Neuronal stem cell (in vitro differentiated cells): ENCODE measurements around the gene SLC9A7.

ENCODE experiments used
- DNase-seq: peaks from one replicate; pipeline ENCODE4 v3.0.0-alpha.2; 2013; ENCODE audit warnings: low spot score
- H2AFZ ChIP-seq: one replicate; pipeline ENCODE4 v1.6.1; 2013; ENCODE audit warnings: mild to moderate bottlenecking, low read length, inconsistent platforms
- H2AK5ac ChIP-seq: 2 replicates; pipeline ENCODE4 v1.6.1; 2013; ENCODE audit warnings: low read depth, mild to moderate bottlenecking, inconsistent platforms, low read length, moderate library complexity, mixed read lengths
- H2BK120ac ChIP-seq: 2 replicates; pipeline ENCODE4 v1.6.1; 2013; ENCODE audit warnings: low read depth, mild to moderate bottlenecking, inconsistent platforms, low read length, moderate library complexity, mixed read lengths
- H2BK12ac ChIP-seq: one replicate; pipeline ENCODE4 v1.6.1; 2013; ENCODE audit warnings: low read length, inconsistent platforms
- H2BK15ac ChIP-seq: 2 replicates; pipeline ENCODE4 v1.6.1; 2013; ENCODE audit warnings: mild to moderate bottlenecking, low read length, inconsistent platforms, mixed read lengths
- H2BK5ac ChIP-seq: one replicate; pipeline ENCODE4 v1.6.1; 2013; ENCODE audit warnings: inconsistent platforms, mild to moderate bottlenecking, low read length, moderate library complexity
- H3K14ac ChIP-seq: one replicate; pipeline ENCODE4 v1.6.1; 2013; ENCODE audit warnings: low read length, inconsistent platforms
- H3K18ac ChIP-seq: 2 replicates; pipeline ENCODE4 v1.6.1; 2013; ENCODE audit warnings: low read length, inconsistent platforms
- H3K23ac ChIP-seq: 2 replicates; pipeline ENCODE4 v1.6.1; 2013; ENCODE audit warnings: low read depth, mild to moderate bottlenecking, mixed read lengths, low read length, inconsistent platforms; ENCODE audit not compliant: poor library complexity
- H3K27ac ChIP-seq: replicated peaks from 3 replicates; pipeline ENCODE4 v1.5.1; 2013; ENCODE audit warnings: low read length, inconsistent platforms
- H3K27me3 ChIP-seq, 3 experiments: 2 replicates each; pipeline ENCODE4 v1.6.1; 2013; ENCODE audit warnings: low read length in 3 of 3, mild to moderate bottlenecking in 2 of 3, inconsistent platforms in 1 of 3, low read depth in 1 of 3, mixed read lengths in 1 of 3, moderate library complexity in 1 of 3; ENCODE audit not compliant: control insufficient read depth in 3 of 3, insufficient read depth in 3 of 3
- H3K36me3 ChIP-seq, 2 donors: replicated peaks in 1 of 2; 2 replicates each; pipeline ENCODE4 v1.6.1; 2013; ENCODE audit warnings: low read length in 2 of 2; ENCODE audit not compliant: control insufficient read depth in 2 of 2, insufficient read depth in 2 of 2
- H3K4ac ChIP-seq: 2 replicates; pipeline ENCODE4 v1.6.1; 2013; ENCODE audit warnings: inconsistent platforms, mild to moderate bottlenecking, low read length, moderate library complexity
- H3K4me1 ChIP-seq, 2 donors: 1 replicate in 1 of 2; 2 replicates in 1 of 2; pipeline ENCODE4 v1.6.1; 2013; ENCODE audit warnings: low read length in 2 of 2, low read depth in 1 of 2; ENCODE audit not compliant: control insufficient read depth in 2 of 2, insufficient read depth in 1 of 2
- H3K4me2 ChIP-seq: one replicate; pipeline ENCODE4 v1.6.1; 2013; ENCODE audit warnings: mild to moderate bottlenecking, low read length, inconsistent platforms; ENCODE audit not compliant: insufficient read depth, poor library complexity, severe bottlenecking
- H3K4me3 ChIP-seq, 2 donors: 2 replicates each; pipeline ENCODE4 v1.5.1; 2013; ENCODE audit warnings: low read length in 2 of 2, mild to moderate bottlenecking in 2 of 2, inconsistent platforms in 1 of 2, moderate library complexity in 1 of 2
- H3K79me1 ChIP-seq: one replicate; pipeline ENCODE4 v1.6.1; 2013; ENCODE audit warnings: low read depth, mild to moderate bottlenecking, inconsistent platforms, low read length, moderate library complexity
- H3K9ac ChIP-seq: one replicate; pipeline ENCODE4 v1.6.1; 2013; ENCODE audit warnings: mild to moderate bottlenecking, low read depth, low read length, inconsistent platforms; ENCODE audit not compliant: poor library complexity
- H3K9me3 ChIP-seq, 2 donors: replicated peaks in 1 of 2; 2 replicates each; pipeline versions ENCODE3 to v1.6.1; 2013; ENCODE audit warnings: low read length in 2 of 2, mild to moderate bottlenecking in 2 of 2, inconsistent platforms in 1 of 2, low read depth in 1 of 2, mixed read lengths in 1 of 2, moderate library complexity in 1 of 2; ENCODE audit not compliant: control insufficient read depth in 2 of 2, insufficient read depth in 1 of 2
- H4K8ac ChIP-seq: one replicate; pipeline ENCODE4 v1.6.1; 2013; ENCODE audit warnings: low read depth, mild to moderate bottlenecking, inconsistent platforms, low read length, moderate library complexity
- H4K91ac ChIP-seq: one replicate; pipeline ENCODE4 v1.6.1; 2013; ENCODE audit warnings: low read length, low read depth, mild to moderate bottlenecking, inconsistent platforms; ENCODE audit not compliant: poor library complexity
- WGBS, 2 donors: extraction: QIAGEN DNeasy Blood & Tissue Kit; methylation state at CpG; one replicate each; pipeline ENCODE4 v1.1.7; 2013; ENCODE audit warnings: missing lambda C conversion rate in 2 of 2, mixed read lengths in 1 of 2; ENCODE audit not compliant: insufficient read length in 2 of 2, insufficient replicate concordance in 1 of 2; ENCODE audit errors: extremely low coverage in 2 of 2; 5-methylcytosine and 5-hydroxymethylcytosine counted together

The SLC9A7 gene

GRCh38 chrX:46707274-46707965 is 51.5 kb downstream of the SLC9A7 start:
- no peak overlapping the region for H2BK15ac ChIP-seq
- H3K27ac ChIP-seq = no peak overlapping the region
- no peaks in the 10 kb centered on the region for H3K79me1 ChIP-seq
- H3K4ac ChIP-seq = no peak overlapping the region
- WGBS, 2 donors = no CpG with 5 or more reads among the region's 9 CpGs
- no peak overlapping the region for H2BK5ac ChIP-seq
- H2BK12ac ChIP-seq = no peak overlapping the region
- H2BK120ac ChIP-seq = no peak overlapping the region
- H3K18ac ChIP-seq = no peak overlapping the region
- H3K36me3 ChIP-seq = no peaks in the 10 kb centered on the region
- no peaks in the 10 kb centered on the region for H3K9me3 ChIP-seq
- no peak overlapping the region for H3K23ac ChIP-seq
- DNase-seq = no peak
- no peak overlapping the region for H2AFZ ChIP-seq
- H4K91ac ChIP-seq = no peak overlapping the region
- no peak overlapping the region for H3K9ac ChIP-seq
- H3K4me3 ChIP-seq = no peak overlapping the region
- no peaks in the 10 kb centered on the region for H3K4me1 ChIP-seq
- no peak overlapping the region for H2AK5ac ChIP-seq
- H3K4me2 ChIP-seq = no peak overlapping the region
- H3K14ac ChIP-seq = no peak overlapping the region
- no peak overlapping the region for H4K8ac ChIP-seq
- peaks cover 0 to 5% (median 0%) of the 10 kb centered on the region in 3 experiments for H3K27me3 ChIP-seq

- WGBS, 2 donors = no CpG with 5 or more reads among the region's 3 CpGs
- Histone ChIP-seq H2BK5ac (no peak overlapping the region), H2AK5ac (no peak overlapping the region), H4K8ac (no peak overlapping the region), H3K4me1 (no peaks in the 10 kb centered on the region), H3K9me3 (no peaks in the 10 kb centered on the region), H3K36me3 (no peaks in the 10 kb centered on the region), H3K4me2 (no peak overlapping the region), H2BK15ac (no peak overlapping the region), H2BK120ac (no peak overlapping the region), H3K23ac (no peak overlapping the region), H4K91ac (no peak overlapping the region), H3K4me3 (no peak overlapping the region), H3K79me1 (no peaks in the 10 kb centered on the region), H3K14ac (no peak overlapping the region), H3K9ac (no peak overlapping the region), H3K27ac (no peak overlapping the region), H2BK12ac (no peak overlapping the region), H3K18ac (no peak overlapping the region), H2AFZ (no peak overlapping the region), H3K4ac (no peak overlapping the region), H3K27me3 (peaks cover 0 to 4% (median 0%) of the 10 kb centered on the region in 3 experiments)
- no peak for DNase-seq
Measured at GRCh38 chrX:46704767-46705386, 54.0 kb downstream of the SLC9A7 start.

GRCh38 chrX:46703980-46704379 is 54.9 kb downstream of the SLC9A7 start:
- H3K9me3 ChIP-seq = no peaks in the 10 kb centered on the region
- H3K36me3 ChIP-seq = no peaks in the 10 kb centered on the region
- H2BK12ac ChIP-seq = no peak overlapping the region
- no peak for DNase-seq
- H2BK5ac ChIP-seq = no peak overlapping the region
- H3K18ac ChIP-seq = no peak overlapping the region
- no peak overlapping the region for H4K91ac ChIP-seq
- H3K23ac ChIP-seq = no peak overlapping the region
- H2BK15ac ChIP-seq = no peak overlapping the region
- WGBS, 2 donors = no CpG with 5 or more reads among the region's 4 CpGs
- H3K4me1 ChIP-seq = no peaks in the 10 kb centered on the region
- no peak overlapping the region for H2AFZ ChIP-seq
- no peaks in the 10 kb centered on the region for H3K27me3 ChIP-seq
- no peak overlapping the region for H3K27ac ChIP-seq
- no peak overlapping the region for H2AK5ac ChIP-seq
- H2BK120ac ChIP-seq = no peak overlapping the region
- H3K4ac ChIP-seq = no peak overlapping the region
- H3K79me1 ChIP-seq = no peaks in the 10 kb centered on the region
- no peak overlapping the region for H3K9ac ChIP-seq
- H4K8ac ChIP-seq = no peak overlapping the region
- no peak overlapping the region for H3K4me2 ChIP-seq
- H3K14ac ChIP-seq = no peak overlapping the region
- H3K4me3 ChIP-seq = no peak overlapping the region

- H3K9me3 ChIP-seq = no peaks in the 10 kb centered on the region
- no peak overlapping the region for H3K4me3 ChIP-seq
- no peak overlapping the region for H3K4ac ChIP-seq
- no peak overlapping the region for H3K4me2 ChIP-seq
- no peak overlapping the region for H2AK5ac ChIP-seq
- no peak overlapping the region for H3K9ac ChIP-seq
- no peaks in the 10 kb centered on the region for H3K4me1 ChIP-seq
- no peaks in the 10 kb centered on the region for H3K36me3 ChIP-seq
- no peaks in the 10 kb centered on the region for H3K79me1 ChIP-seq
- H4K91ac ChIP-seq = no peak overlapping the region
- no peak overlapping the region for H2BK15ac ChIP-seq
- no peak for DNase-seq
- no CpG with 5 or more reads among the region's 3 CpGs for WGBS, 2 donors
- H2BK12ac ChIP-seq = no peak overlapping the region
- H3K14ac ChIP-seq = no peak overlapping the region
- no peak overlapping the region for H3K18ac ChIP-seq
- no peak overlapping the region for H2AFZ ChIP-seq
- no peak overlapping the region for H2BK5ac ChIP-seq
- H2BK120ac ChIP-seq = no peak overlapping the region
- no peaks in the 10 kb centered on the region for H3K27me3 ChIP-seq
- no peak overlapping the region for H4K8ac ChIP-seq
- no peak overlapping the region for H3K27ac ChIP-seq
- H3K23ac ChIP-seq = no peak overlapping the region
Measured at GRCh38 chrX:46698691-46699090, 60.2 kb downstream of the SLC9A7 start.
